Brain microvascular endothelial cell (primary cell): ENCODE results near the gene WDR11.

ENCODE experiments used
- DNase-seq: peaks from one replicate; pipeline ENCODE4 v3.0.0-alpha.2; 2020
- H3K27ac ChIP-seq: fragments of 250-450 bp; sonication (Bioruptor Pico); 2 replicates; pipeline ENCODE4 v1.5.1; 2020; ENCODE audit warnings: mild to moderate bottlenecking, moderate library complexity
- H3K27me3 ChIP-seq: fragments of 250-450 bp; sonication (Bioruptor Pico); replicated peaks from 2 replicates; pipeline ENCODE4 v1.5.1; 2020; ENCODE audit warnings: mild to moderate bottlenecking
- H3K36me3 ChIP-seq: fragments of 250-450 bp; sonication (Bioruptor Pico); replicated peaks from 2 replicates; pipeline ENCODE4 v1.5.1; 2020; ENCODE audit warnings: mild to moderate bottlenecking
- H3K4me3 ChIP-seq: 2 replicates; pipeline ENCODE4 v1.5.1; 2011; ENCODE audit warnings: low read depth, mild to moderate bottlenecking, control low read depth, low read length, moderate library complexity
- CTCF ChIP-seq: IDR thresholded peaks from 2 replicates; pipeline ENCODE4 v1.5.1; 2011; ENCODE audit warnings: low read depth, mild to moderate bottlenecking, moderate library complexity, low read length, control low read depth, inconsistent platforms; ENCODE audit errors: missing control alignments
- in situ Hi-C: cut with HindIII; loops from 2 replicates; pipeline ENCODE4 v1.10.0; 2017; ENCODE audit warnings: low sequenced_read_pairs, low pct_ligation_motif_present

Gene WDR11

DNA sequence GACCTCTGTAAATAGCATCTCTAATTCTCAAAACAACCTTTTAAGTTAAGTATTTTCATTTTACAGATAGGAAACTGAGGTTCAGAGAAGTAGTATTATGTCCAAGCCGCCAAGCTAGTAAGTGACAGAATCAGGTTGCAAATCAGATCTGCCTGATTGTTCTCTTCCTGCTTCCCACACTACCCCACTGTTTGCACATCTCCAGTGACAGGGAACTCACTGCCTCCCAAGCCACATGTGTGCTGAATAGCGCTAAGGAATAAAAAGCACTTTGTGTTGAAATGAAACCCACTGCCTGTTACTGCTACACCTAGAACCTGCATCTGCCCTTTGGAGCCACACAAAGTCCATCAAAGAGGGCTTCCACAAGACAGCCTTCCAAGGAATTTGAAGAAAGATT is 45.1 kb upstream of the WDR11 start:
- H3K36me3 ChIP-seq: no peaks in the 10 kb centered on the region
- in situ Hi-C loops: no loop called here
- DNase-seq: no peak
- no peak overlapping the region for H3K27ac ChIP-seq
- TF ChIP-seq CTCF: no peak
- H3K4me3 ChIP-seq: no peak overlapping the region
- no peaks in the 10 kb centered on the region for H3K27me3 ChIP-seq

GRCh38 chr10:120810298-120810697 is 40.9 kb upstream of the WDR11 start:
- Histone ChIP-seq H3K4me3 (no peak overlapping the region), H3K36me3 (no peaks in the 10 kb centered on the region), H3K27me3 (no peaks in the 10 kb centered on the region), H3K27ac (no peak overlapping the region)
- no peak for TF ChIP-seq CTCF
- in situ Hi-C loops: no loop called here
- no peak for DNase-seq

GRCh38 chr10:120813085-120813484 is 38.1 kb upstream of the WDR11 start:
- Histone ChIP-seq H3K27me3 (no peaks in the 10 kb centered on the region), H3K36me3 (no peaks in the 10 kb centered on the region), H3K4me3 (no peak overlapping the region), H3K27ac (no peak overlapping the region)
- in situ Hi-C loops: no loop called here
- no peak for TF ChIP-seq CTCF
- no peak for DNase-seq

DNA sequence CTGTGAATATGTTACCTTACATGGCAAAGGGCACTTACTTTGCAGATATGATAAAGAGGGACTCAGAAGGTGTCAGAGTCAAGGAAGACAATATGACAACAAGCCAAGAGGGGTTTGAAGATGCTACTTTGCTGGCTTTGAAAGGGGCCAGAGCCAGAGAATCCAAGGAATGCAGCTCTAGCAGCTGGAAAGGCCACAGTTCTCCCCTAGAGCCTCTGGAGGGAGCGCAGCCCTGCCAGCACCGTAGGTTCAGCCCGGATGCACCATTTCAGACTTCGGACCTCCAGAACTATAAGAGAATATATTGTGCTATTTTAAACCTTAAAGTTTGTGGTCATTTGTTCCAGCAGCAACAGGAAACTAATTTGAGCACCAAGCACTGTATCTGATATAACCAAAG is 32.9 kb upstream of the WDR11 start:
- Histone ChIP-seq H3K36me3 (no peaks in the 10 kb centered on the region), H3K27me3 (no peaks in the 10 kb centered on the region), H3K27ac (no peak overlapping the region), H3K4me3 (no peak overlapping the region)
- no peak for TF ChIP-seq CTCF
- in situ Hi-C loops: no loop called here
- no peak for DNase-seq

DNA sequence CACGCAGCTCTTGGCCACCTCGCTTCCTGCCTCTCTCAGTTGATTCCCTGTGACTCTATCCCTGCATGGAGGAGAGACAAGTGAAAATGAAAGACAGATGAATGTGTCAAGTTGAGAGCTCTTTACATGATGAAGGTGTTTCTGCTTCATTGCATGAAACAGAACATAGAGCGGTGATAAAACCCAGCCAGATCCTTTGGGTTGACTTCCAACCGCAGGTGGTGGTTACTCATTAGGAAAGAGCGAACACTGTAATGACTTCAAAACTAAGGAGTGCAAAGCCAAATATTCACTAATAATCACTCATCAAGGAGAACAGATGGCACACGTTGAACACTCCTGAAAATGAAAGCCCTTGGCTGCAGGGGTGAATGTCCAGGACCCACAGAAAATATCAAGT is 31.8 kb upstream of the WDR11 start:
- Histone ChIP-seq H3K36me3 (no peaks in the 10 kb centered on the region), H3K27ac (no peak overlapping the region), H3K4me3 (no peak overlapping the region), H3K27me3 (no peaks in the 10 kb centered on the region)
- in situ Hi-C loops: no loop called here
- TF ChIP-seq CTCF: no peak
- DNase-seq: no peak

GRCh38 chr10:120823266-120823665 is 27.9 kb upstream of the WDR11 start:
- H3K27me3 ChIP-seq: no peaks in the 10 kb centered on the region
- in situ Hi-C loops: no loop called here
- no peaks in the 10 kb centered on the region for H3K36me3 ChIP-seq
- H3K4me3 ChIP-seq: no peak overlapping the region
- TF ChIP-seq CTCF: no peak
- DNase-seq: no peak
- no peak overlapping the region for H3K27ac ChIP-seq
